OCI-M1 (cell line): ENCODE data around the gene UBAC2.

Source experiments
- DNase-seq: peaks from one replicate; lab custom pipeline; 2025; lab: John Stamatoyannopoulos, UW

UBAC2 gene

DNA sequence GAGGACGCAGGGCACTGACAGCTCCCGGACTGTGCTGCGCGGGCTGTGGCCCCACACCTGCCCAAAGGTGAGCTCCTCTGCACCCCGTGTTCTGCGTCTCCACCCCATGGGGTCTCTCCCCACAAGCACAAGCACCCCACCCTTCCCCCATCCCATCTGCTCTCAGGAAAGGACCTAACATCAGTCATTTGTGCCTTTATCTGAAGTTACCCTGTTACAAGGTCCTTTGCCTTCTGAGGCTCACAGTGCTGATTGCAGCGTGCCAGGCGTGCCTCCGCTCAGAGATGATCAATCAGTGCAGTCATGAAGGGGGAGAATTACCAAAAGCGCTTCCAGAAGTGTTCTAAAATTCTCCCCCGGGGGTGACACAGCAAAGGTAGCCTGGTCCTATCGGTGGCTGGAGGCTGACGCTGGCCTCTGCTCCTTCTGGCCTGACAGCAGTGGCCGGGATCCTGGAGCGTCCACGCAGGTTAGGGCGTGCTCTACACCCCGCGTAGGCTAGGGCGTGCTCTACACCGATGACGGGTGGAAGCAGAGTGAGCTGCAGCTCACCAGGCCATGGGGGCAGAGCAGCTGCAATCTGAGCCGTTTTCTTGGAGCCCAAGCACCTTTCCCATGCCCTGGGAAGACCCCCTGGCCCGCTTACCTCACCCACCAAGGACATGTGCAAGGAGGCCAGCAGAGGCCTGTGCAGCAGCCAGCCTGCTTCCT is 215.9 kb downstream of the UBAC2 start:
- no peak for DNase-seq

DNA sequence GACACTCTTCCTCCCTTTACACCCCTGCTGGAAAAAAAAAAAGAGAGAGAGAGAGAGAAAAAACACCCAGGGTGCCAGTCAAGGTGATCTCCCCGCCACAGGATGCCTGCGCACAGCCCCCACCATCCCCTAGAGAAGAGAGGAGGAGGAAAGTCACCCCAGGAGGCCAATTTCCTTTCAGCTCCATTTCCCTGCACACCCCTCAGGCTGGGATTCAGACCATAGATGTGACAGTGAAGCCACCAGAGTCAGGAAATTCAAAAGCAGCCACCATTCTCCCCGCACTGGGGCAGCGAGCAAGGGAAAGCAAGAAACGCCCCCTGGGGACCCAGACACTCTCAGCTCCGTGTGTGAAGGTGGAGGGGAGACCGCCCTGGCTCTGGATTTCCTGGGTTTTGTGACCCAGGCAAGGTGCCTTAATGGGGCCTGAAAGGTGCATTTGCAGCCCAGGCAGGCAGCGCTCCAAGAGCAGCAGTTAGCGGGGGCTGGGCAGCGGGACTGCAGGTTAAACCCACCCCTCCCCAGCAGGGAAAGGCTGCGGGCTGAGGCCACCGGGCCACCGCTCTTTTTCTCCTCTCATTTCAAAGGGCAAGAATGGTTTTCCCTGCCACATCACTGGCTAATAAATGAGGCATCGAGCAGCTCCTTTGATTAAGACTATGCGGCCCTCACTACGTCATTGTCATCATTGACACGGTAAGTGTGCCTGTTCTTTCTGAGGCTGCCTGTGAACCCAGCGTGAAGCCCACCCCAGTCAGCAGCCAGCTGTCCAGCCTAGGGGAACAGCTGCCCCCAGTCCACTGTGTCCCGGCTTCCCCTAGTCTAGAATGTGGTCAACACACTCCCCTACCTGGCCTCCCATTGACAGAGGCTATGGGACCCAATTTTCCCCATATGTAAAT is 216.8 kb downstream of the UBAC2 start:
- no peak for DNase-seq

DNA sequence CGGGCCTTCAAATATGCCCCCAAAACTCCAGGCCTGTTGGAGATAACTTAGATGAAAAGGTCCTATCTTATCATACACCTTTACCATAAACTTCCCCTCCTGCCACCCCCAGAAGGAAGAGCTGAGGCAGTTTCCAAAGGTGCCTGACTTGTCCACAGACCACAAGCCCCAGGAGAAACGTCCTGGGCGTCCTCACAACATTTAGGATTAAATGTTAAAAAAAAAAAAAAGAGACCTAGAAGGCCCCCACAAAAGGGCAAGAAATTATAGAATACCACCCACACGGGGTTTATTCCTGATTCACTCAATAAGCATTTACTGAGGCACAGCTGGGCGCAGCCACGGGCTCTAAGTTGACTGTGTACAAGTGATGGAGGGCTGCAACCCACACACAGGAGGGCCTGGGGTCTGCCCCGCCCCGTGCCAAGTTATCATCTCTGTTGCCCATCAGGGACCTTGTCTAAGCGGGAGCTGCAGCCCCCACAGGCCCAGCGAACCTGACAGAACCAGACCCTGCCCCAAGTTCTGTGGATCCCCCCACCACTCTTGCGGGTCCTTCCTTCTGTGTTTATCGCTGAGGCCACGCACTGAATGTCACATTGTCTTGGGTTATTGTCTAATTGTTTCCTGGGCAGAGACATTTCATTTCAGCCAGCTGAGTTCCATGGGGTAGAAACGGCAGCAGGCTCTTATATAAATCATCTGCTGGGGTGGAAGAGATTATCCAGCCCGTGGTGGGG is 217.6 kb downstream of the UBAC2 start:
- no peak for DNase-seq

DNA sequence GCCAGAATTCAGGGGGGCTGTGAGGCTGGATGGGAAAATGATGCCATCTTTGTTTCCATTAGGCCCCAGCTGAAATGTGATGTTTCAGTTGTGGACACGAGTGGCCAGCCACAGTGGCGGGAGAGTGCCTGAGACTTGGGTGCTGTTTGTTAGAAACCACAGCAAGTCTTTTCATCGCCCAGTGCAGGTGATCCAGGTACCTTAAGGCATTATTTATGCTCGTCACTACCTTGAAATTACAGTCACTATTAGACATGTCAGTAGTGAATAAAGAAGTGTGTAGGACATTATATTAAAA is 218.1 kb downstream of the UBAC2 start:
- DNase-seq = no peak

DNA sequence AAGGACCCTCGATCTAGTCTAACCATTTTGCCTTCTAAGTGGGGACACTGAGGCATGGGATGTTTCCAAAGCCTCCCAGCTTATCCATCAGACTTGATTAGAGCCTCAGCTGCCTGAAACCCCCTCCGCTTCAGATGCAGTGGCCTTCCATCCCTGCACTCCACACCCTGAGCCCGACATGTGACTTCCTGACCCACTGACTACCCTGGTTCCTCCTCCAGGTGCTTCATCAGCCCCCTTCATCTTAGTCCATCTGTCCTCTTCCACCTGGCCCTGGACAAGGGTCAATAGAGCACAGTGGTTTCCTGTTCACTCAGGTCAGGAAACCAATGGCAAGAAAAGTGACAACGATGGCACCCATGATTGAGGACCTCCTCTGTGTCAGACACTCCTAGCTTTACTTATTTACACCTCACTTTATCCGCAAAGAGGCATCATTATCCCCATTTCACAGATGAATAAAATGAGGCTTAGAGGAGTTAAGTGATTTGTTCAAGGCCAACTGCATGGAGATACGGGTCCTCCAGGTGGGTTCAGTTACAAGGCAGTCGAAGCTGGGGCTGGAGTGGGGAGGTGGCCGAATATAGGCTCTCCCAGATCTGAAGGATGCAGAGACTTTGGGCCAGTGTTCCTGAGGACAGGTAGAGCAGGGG is 219.1 kb downstream of the UBAC2 start:
- DNase-seq = no peak

DNA sequence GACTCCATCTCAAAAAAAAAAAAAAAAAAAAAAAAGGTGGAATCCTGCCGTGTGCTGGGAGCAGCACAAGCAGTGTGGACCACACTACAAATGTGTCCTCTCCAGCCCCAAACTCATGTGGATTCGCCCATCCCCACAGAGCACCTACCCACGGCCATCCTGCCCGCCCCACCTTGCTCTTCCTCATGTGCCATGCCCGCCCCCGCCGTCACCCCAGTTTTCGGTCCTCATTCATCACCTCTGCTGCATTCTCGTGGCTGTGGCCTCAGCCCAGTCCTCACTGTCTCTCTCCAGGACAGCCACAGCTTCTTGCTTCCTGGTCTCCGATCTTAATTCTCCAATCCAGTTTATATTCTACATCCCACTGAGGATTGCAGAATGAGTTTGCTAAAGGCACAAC is 220.6 kb downstream of the UBAC2 start:
- DNase-seq = no peak

DNA sequence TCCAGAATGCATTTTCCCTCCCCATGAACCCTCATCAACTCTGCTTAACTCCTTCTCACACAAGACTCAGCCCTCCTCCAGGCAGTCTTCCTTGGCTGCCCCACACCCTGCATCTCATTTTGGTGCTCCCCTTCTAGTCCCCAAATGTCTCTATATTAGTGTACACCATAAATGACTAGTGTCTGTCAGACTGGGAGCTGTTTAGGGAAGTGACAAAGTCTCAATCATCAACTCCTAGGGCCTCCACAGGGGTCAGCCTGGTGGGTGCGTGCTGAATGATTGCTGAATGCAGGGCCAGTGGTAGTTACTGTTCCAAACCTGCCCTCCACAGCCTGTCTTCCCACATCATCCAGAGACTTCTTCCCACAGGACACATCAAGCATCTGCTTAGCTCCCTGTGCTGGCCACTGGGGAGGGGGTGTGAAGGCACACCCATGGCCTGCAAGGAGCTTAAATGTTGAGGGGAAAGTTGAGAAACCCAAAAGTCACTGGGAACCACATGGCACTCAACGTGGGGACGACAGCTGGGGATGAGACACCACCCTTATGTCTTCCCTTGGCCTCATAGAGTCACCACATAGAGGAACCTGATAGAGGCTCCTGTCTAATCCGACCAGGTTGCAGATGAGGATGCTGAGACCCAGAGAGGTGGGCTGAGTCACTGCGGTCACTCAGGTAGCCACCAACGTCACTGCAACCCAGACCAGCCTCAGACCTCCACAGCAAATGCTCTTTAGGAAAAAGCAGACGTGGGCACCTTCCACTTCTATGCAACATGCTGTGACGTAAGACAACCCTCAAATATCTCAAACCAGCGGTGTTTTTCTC is 221.3 kb downstream of the UBAC2 start:
- DNase-seq = no peak

DNA sequence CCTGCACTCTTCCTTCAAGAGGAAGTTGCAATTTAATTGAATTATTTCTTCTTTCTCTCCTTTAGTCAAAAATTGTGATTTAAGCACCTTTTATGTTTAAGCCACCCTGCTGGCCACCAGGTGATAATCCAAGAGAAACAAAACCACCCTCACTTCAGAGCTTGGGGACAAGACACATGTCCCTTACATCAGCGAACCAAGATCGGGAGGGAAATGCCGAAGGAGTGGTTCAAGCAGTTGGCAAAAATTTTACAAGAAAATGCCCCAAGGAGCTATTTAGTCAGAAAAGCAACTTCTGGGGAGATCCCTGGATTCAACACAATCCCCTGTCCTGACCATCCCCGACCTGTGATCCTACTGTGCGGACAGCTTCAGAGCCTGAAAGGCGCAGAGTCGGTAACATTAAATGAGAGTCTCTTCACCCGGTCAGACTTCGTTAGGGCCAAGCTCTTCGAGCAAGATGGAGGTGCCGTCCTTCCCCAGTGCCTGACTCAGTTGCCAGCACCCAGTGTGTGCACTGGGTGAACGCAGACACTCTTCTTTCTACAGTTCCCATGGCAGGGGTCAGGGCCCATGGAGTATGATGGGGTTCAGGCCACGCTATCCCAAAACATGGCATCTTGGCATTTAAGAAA is 222.0 kb downstream of the UBAC2 start:
- DNase-seq = no peak

DNA sequence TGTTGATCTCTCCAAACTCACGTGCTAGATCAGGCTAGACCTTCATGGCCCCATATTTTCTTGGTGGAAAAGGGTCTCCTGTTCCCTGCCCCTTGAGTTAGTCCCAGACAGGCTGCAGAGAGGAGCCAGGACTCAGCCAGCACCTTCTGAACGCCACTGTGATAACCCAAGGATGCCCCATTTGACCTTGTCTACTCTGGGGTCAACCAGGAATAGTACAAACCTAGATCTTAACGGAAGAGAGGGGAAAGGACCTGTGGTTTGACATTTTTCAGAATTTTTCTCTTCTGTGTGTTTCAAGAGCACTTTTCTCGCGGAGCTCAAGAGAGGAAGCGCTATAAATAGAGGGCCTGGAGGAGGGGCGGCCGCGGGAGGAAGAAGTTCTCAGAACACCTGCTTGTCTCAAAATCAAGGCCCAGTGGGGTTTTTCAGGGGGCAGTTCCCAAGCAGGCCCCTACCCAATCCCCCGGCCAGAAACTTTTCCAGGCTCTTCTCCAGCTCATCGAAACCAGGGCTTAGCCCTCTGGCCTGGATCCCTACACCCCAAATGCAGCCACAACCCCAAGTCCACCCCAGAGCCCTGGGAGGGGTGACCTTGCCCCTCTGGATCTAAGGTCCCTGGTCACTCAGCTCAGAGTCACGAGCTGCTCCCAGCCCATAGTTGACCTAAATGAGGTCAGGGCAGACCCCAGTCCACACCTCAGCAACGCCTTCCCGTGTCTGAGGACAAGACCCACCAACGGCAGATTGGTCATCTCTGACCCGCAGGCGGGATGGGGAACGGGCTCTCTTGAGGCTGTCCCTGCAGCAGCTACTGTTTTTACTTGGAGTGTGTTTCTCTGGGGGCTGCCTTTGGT is 225.1 kb downstream of the UBAC2 start:
- no peak for DNase-seq

DNA sequence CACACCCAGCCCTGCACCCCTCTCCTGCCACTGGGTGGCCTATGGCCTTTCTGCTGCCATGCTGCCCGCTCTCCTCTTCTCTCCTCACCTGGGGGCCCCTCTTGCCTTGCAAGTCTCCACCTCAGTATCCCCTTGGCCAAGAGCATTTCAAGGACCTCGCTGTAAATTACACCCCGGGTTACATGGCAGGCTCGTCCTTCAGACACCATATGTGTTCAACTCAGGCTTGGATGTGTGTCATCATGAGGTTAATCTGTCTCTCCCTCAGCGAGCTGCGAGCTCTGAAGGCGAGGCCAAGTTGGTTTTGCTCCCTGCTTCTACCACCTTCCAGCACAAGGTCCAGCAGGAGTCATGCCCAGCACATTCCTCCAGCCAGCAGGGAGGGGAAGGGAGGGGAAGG is 225.8 kb downstream of the UBAC2 start:
- DNase-seq = no peak

DNA sequence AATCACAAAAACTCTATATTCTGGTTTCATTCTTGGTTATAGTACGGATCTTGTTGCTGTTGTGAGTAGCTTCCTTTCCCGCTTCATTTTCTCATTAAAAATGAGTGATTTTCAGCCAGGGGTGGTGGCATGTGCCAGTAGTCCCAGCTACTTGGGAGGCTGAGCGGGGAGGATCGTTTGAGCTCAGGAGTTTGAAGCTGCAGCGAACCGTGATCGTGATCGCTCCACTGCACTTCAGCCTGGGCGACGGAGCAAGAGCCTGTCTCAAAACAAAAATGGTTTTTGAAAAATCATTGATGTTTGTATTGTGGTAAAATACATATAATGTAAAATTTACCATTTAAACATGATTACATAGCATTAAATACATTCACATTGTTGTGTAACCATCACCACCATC is 229.0 kb downstream of the UBAC2 start:
- no peak for DNase-seq

DNA sequence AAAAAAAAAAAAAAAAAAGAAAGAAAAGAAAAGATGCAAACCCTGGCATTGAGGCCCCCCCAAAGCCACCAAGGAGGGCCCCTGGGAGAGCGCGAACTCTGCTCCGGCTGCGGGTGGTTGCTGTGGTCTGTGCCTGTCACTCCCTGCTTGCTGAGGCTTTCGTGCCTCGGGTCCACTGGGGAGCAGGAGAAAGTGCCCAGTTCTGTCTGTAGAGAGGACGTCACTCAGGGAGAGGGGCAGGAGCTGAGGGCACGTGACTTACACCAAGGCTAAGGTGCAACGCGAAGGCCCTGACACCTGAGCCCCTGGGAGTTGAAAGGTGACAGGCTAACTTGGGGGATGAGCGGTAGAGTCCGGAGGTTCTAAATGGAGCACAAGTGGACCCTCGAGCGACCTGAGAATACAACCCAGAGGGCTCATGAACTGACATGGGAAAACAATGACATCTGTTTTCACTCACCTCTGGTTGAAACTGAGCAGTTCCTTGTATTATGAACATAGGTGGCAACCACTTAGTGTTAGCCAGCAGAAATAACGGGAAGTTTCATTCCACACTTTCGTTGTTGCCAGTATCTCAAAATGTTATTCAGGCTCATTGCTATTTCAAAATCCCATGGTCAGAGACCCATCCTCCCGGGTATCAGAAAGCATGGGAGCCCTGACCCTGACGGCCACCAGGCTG is 231.4 kb downstream of the UBAC2 start:
- DNase-seq = no peak

DNA sequence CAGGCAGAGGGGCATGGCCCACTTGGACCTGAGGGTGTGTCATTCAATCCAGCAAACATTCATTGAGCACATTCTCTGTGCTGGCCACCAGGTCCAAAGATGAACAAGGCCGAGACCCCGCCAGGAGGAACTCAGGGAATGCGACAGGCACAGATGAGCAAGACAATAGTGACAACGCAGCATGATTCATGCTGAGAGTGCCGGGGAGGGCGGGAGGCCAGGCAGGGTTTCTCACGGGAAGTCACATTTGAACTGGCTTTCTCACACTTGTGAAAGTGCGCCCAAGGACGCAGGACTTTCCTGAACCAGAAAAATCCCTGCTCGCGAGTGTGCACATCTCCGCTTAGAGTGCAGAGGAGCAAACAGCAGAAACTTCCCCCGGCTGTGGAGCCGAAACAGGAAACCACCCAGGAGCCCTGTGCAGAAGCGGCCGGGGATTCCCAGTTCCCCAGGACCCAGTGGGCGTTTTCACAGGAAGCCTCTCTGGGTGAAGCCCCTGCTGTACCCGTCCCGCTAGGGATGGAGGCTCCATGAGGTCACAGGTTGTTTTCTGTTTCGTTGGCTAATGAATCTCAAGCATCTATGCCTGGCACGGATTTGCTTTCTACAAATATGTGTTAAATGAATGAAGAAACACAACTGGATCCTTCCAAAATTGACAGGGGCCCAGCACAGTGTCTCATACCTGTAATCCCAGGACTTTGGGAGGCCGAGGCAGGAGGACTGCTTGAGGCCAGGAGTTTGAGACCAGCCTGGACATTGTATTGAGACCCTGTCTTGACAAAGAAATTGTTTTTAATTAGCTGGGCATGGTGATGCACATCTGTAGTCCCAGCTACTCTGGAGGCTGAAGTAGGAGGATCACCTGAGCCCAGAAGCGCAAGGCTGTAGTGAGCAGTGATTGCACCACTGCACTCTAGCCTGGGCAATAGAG is 232.2 kb downstream of the UBAC2 start:
- DNase-seq = no peak

DNA sequence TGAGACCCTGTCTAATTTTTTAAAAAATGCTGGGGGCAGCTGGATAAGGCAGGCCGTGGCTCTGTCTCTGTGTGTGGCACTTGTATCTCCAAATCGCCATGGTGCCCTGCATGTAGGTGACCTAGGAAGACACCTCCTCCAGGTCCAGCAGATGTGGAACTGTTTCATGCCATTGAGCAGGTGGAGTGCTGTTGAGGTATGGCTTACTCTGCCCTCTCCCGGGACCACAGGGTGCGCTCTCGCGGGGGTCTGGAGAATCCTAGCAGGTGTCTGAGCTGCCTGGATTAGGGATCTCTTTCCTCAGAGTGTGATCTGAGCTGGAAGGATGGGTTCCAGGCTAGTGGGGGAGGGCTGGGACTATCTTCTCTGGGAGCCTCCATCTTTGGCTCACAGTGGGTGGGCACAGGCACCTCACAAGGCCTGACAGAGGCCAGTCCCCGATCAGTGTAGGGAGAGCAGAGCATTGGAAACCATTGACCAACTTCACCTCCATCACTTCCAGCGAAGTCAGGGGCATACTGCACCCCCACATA is 233.0 kb downstream of the UBAC2 start:
- DNase-seq = no peak

DNA sequence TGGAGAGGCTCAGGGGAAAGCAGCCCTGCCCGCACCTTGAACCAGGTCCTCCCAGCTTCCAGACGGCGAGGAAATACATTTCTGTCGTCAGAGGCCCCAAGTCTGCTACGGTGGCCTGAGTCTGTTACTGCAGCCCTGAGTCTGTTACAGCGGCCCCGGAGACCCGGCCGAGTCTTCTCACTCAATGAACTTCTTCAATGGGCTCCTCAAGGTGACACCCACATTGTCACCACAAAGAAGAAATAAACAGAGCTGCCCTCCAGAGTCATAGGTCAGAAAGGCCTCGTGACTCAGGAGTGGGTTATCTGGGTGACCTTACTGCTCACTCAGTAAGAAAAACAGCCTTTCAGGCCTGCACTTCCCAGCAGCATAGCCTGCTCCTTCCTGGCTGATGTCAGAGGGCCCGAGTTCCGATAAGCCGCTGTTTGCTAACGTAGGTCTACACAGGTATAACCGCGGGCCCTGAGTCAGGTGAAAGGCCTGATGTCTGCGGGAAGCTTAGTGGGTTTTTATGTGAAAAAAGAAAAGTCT is 233.7 kb downstream of the UBAC2 start:
- DNase-seq = no peak

DNA sequence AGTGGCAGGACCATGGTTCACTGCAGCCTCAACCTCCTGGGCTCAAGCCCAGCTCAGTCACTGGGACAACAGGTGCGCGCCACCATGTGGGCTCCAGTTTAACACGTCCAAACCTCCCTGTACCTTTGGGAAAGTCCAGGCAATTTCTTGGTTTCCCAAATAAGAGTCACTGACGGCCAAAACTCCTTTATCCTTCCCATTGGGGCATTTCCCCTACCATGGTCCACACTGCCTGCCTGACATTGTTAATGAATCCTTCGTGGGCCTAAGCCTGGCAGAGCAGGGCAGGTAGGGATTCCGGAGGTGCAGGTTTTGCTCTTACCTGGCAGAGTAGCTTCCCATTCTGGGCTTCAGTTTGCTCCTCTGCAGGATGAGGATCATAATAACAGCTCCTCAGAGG is 234.5 kb downstream of the UBAC2 start:
- no peak for DNase-seq

DNA sequence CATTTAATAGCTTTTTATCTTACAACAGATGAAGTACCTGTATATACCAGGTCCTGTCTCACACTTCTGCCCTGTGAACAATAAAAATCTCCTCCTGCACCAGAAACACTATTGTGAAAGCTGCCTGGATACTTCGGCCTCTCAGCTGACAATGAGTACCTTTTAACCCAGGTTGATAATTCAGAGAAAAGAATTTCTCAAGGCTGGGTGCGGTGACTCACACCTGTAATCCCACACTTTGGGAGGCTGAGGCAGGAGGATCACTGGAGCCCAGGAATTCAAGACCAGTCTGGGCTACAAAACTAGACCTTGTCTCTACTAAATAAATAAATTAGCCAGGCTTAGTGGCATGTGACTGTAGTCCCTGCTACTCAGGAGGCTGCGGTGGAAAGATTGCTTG is 235.3 kb downstream of the UBAC2 start:
- no peak for DNase-seq
